ENCODE results near the gene NPAS3. TPM values are rescaled to one million over a fixed set of nuclear protein-coding genes. Genes with fewer than 3 reads are reported as not detected.

The NPAS3 gene
- total RNA-seq, 2 donors from 2014 or later = 0.33 to 0.78 TPM

DNA sequence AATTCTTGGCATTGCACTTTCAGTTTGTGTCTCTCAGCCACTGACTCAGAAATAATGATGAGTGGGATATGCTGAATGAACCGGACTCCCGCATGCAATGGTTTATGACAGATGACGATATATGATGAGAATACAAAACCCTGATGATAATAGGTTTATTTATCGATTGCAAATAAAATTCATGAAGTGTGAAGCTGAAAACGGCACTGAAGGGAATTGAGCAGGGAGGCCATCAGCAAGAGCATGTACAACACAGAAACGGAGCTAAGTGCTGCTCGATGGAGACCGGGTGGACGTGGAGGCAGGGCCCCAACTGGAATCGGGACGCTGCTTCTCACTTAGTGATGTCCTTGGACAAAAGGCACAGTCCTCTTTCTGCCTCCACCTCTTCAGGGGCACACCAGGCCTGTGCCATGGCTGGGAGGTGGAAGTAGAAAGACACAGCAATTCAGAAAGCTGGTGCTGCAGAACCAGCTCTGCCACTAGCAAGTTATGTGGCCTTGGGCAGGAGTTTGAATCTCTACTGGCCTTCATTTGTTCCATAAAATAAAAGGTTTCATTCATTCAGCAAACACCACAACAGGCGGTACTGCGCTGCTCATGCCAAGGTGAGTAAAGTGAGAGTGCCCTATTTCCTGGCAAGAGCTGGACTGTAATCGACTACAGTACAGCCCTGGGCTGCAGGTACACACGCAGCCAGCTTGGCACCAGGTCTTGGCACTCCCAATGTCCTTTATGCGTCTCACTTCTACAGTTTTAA, 895.2 kb downstream of the NPAS3 start:
- intact Hi-C loops (cut with DNase I) = no loop called here
- ATAC-seq (no peak), DNase-seq (peak in 2 of 4 donors; percentile 21 to 32)
- no peaks in the 10 kb centered on the region for H3K27me3 ChIP-seq
- no peaks in the 10 kb centered on the region for H3K9me3 ChIP-seq
- no peaks in the 10 kb centered on the region for H3K4me1 ChIP-seq
- no peaks in the 10 kb centered on the region for H3K36me3 ChIP-seq (replicated peaks in 1 of 2; ENCODE audit: insufficient read depth in 1 of 2, low read depth in 2 of 2)
- no peak overlapping the region for H3K4me3 ChIP-seq
- 61 to 80% methylated on average over 15 to 16 of the region's 16 CpGs for WGBS, 2 donors
- H3K27ac ChIP-seq = no peak overlapping the region
- TF ChIP-seq POLR2A (IDR thresholded peaks at IDR 0.05) = no peak

DNA sequence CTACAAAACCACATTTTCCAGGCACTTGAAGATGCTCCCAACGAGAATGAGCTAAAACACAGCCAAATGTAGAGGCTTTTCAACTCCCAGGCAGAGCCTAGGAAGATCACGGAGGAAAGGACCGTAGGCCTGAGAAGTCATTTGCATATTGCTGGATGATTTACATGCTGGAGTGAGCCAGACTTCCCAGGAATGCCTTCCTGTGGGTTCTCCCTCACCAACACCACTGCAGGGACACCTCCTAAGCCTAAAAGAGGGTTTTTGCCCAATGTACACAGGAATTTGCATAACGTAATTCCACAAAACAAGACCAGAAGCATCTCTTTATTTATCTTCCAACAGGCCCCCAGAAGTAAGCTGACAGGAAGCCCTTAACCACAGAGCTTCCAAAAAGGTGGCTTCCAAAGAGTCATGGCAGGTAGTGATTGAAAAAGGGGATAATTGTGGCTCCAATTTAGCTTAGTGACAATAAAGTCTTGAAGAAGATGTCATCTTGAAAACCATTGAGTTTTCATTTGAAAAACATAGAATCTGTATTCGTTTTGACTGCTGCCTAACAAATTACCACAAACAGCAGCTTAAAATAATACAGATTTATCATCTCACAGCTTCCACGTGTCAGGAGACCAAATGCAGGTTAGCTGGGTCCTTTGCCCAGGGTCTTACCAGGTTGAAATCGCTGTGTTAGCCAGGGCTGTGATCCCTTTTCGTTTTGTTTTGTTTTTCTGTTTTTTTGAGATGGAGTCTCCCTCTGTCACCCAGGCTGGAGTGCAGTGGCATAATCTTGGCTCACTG, 896.0 kb downstream of the NPAS3 start:
- Histone ChIP-seq H3K36me3 (replicated peaks in 1 of 2; ENCODE audit: insufficient read depth in 1 of 2, low read depth in 2 of 2) (no peaks in the 10 kb centered on the region), H3K9me3 (no peaks in the 10 kb centered on the region), H3K4me3 (no peak overlapping the region), H3K27ac (no peak overlapping the region), H3K27me3 (no peaks in the 10 kb centered on the region), H3K4me1 (peaks cover 6% of the 10 kb centered on the region)
- no peak for DNase-seq
- no peak for ATAC-seq
- intact Hi-C loops (cut with DNase I) = no loop called here
- 66 to 74% methylated on average over 8 of the region's 8 CpGs for WGBS, 2 donors
- TF ChIP-seq CTCF (IDR thresholded peaks at IDR 0.05) (no peak), POLR2A (IDR thresholded peaks at IDR 0.05) (no peak)

DNA sequence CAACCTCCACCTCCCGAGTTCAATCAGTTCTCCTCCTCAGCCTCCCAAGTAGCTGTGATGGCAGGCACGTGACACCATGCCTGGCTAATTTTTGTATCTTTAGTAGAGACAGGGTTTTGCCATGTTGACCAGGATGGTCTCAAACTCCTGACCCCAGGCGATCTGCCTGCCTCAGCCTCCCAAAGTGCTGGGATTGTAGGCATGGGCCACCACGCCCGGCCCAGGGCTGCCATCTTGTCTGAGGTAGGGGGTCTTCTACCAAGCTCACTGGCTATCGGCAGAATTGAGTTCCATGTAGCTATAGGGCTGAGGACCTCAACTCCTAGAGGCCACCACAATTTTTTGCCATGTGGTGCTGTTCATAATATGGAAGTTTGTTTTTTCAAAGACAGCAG, 896.6 kb downstream of the NPAS3 start:
- ATAC-seq = no peak
- intact Hi-C loops (cut with DNase I) = no loop called here
- no peak overlapping the region for H3K27ac ChIP-seq
- no peak overlapping the region for H3K4me3 ChIP-seq
- DNase-seq = no peak
- H3K36me3 ChIP-seq (replicated peaks in 1 of 2; ENCODE audit: insufficient read depth in 1 of 2, low read depth in 2 of 2) = no peaks in the 10 kb centered on the region
- 90 to 92% methylated on average over 6 of the region's 6 CpGs for WGBS, 2 donors
- TF ChIP-seq POLR2A (IDR thresholded peaks at IDR 0.05) (no peak), CTCF (IDR thresholded peaks at IDR 0.05) (no peak)
- no peaks in the 10 kb centered on the region for H3K27me3 ChIP-seq
- peaks cover 6% of the 10 kb centered on the region for H3K4me1 ChIP-seq
- no peaks in the 10 kb centered on the region for H3K9me3 ChIP-seq

DNA sequence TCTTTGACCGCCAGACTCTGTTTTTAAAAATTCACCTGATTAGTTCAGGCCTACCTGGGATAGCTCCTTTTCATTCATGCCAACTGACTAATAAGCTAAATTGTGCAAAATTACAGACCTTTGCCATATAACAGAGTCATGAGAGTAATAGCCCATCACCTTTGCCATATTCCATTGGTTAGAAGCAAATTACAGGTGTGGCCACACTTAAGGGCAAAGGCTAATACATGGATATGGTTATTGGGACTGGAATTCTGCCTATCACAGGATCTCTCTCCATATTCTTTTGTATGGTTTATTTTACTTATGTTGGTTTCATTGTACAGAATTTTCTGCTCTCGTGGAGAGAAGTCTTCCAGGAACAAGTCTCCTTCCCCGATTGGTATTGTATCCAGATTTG, 897.0 kb downstream of the NPAS3 start:
- no peaks in the 10 kb centered on the region for H3K9me3 ChIP-seq
- DNase-seq = no peak
- no peak for ATAC-seq
- peaks cover 6% of the 10 kb centered on the region for H3K4me1 ChIP-seq
- no peaks in the 10 kb centered on the region for H3K36me3 ChIP-seq (replicated peaks in 1 of 2; ENCODE audit: insufficient read depth in 1 of 2, low read depth in 2 of 2)
- intact Hi-C loops (cut with DNase I) = no loop called here
- WGBS, 2 donors = 82 to 84% methylated on average over 3 of the region's 3 CpGs
- H3K27me3 ChIP-seq = no peaks in the 10 kb centered on the region
- no peak overlapping the region for H3K4me3 ChIP-seq
- TF ChIP-seq POLR2A (IDR thresholded peaks at IDR 0.05) (no peak), CTCF (IDR thresholded peaks at IDR 0.05) (no peak)
- no peak overlapping the region for H3K27ac ChIP-seq

DNA sequence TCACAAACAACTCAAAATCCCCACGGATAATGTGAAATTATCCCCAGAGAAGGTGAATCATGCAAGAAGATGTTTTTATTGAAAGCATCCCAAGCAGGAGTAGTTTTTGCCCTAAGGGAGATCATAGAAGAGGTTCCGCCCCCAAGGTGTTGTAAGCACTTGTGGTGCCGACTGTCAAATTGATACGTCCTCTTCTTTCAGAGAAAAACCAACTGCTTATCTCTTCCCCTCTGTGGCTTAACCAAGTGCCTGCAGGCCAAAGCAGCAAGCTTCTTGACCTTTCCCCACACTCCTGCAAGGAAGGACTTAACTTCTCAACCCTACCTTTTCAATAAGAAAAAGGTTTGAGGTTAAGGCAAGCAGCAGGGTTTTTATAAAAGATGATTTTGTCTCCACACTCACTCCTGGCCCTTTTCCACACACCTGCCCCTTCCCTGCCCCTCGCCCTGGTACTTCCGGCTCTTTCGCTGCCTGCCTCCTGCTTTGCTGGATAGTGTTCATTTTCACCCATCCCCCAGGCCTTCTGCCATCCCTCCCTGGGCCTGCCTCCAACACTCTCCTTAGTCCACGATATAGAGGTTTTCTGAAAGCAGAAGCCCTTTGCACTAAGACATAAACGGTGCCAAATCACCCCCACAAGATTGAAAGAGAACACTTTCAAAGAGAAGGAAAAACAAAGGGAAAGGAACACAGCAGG, 897.7 kb downstream of the NPAS3 start:
- H3K27ac ChIP-seq = no peak overlapping the region
- no peaks in the 10 kb centered on the region for H3K36me3 ChIP-seq (replicated peaks in 1 of 2; ENCODE audit: insufficient read depth in 1 of 2, low read depth in 2 of 2)
- ATAC-seq (no peak), DNase-seq (no peak)
- peaks cover 6% of the 10 kb centered on the region for H3K4me1 ChIP-seq
- TF ChIP-seq POLR2A (IDR thresholded peaks at IDR 0.05) (no peak), CTCF (IDR thresholded peaks at IDR 0.05) (no peak)
- intact Hi-C loops (cut with DNase I) = no loop called here
- 63 to 66% methylated on average over 9 of the region's 9 CpGs for WGBS, 2 donors
- H3K9me3 ChIP-seq = no peaks in the 10 kb centered on the region
- H3K27me3 ChIP-seq = no peaks in the 10 kb centered on the region
- H3K4me3 ChIP-seq = no peak overlapping the region
